PFSK-1 (cell line): ENCODE results near the gene ALOX15B.

Experiments used
- FOXP2 ChIP-seq: optimal IDR thresholded peaks from 2 replicates; pipeline ENCODE3; 2011; ENCODE audit warnings: borderline replicate concordance, control low read depth, inconsistent platforms; ENCODE audit not compliant: insufficient read depth; ENCODE audit errors: extremely low read length, extremely low read depth
- POLR2AphosphoS5 ChIP-seq: IDR thresholded peaks from 2 replicates; pipeline ENCODE4 v1.6.1; 2012; ENCODE audit warnings: low read depth, mild to moderate bottlenecking, control low read depth, low read length, moderate library complexity
- SIN3A ChIP-seq: IDR thresholded peaks from 2 replicates; pipeline ENCODE4 v1.6.1; 2012; ENCODE audit warnings: mild to moderate bottlenecking, low read length, moderate library complexity, borderline replicate concordance; ENCODE audit not compliant: insufficient read depth
- TAF1 ChIP-seq: IDR thresholded peaks from 2 replicates; pipeline ENCODE4 v1.6.1; 2012; ENCODE audit warnings: low read length, control low read depth, borderline replicate concordance; ENCODE audit not compliant: insufficient read depth
- TF ChIP-seq, protein P1 (sequence below), 2 experiments: IDR thresholded peaks; 2 replicates each; pipeline versions ENCODE4 v1.6.1 to v1.8.0; 2011 to 2012; ENCODE audit warnings: low read depth in 2 of 2, low read length in 2 of 2, control low read depth in 1 of 2, inconsistent platforms in 1 of 2, mild to moderate bottlenecking in 1 of 2, moderate library complexity in 1 of 2; ENCODE audit not compliant: insufficient read depth in 1 of 2

The ALOX15B gene

DNA sequence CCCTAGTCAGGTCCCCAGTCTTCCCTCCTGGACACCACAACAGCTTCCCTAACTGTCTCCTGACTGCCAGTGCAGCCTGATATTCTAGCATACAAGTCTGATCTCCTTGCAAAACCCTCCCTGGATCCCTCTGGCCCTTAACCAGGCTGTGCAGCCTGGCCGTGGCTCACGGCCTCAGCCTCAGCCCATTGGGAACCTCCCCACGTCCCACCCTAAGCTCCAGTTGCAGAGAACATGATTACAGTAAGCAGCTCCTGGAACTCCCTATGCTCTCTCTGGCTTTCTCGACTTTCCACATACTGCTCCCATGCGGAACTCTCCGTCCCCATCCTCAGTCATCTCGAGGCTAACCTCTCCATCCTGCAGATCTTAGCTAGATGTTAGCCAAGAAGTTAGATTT is 35.7 kb downstream of the ALOX15B start:
- no peak for TF ChIP-seq POLR2AphosphoS5
- TF ChIP-seq SIN3A = no peak
- no peak for TF ChIP-seq TAF1
- no peak for TF ChIP-seq FOXP2
- TF ChIP-seq, protein P1, sequence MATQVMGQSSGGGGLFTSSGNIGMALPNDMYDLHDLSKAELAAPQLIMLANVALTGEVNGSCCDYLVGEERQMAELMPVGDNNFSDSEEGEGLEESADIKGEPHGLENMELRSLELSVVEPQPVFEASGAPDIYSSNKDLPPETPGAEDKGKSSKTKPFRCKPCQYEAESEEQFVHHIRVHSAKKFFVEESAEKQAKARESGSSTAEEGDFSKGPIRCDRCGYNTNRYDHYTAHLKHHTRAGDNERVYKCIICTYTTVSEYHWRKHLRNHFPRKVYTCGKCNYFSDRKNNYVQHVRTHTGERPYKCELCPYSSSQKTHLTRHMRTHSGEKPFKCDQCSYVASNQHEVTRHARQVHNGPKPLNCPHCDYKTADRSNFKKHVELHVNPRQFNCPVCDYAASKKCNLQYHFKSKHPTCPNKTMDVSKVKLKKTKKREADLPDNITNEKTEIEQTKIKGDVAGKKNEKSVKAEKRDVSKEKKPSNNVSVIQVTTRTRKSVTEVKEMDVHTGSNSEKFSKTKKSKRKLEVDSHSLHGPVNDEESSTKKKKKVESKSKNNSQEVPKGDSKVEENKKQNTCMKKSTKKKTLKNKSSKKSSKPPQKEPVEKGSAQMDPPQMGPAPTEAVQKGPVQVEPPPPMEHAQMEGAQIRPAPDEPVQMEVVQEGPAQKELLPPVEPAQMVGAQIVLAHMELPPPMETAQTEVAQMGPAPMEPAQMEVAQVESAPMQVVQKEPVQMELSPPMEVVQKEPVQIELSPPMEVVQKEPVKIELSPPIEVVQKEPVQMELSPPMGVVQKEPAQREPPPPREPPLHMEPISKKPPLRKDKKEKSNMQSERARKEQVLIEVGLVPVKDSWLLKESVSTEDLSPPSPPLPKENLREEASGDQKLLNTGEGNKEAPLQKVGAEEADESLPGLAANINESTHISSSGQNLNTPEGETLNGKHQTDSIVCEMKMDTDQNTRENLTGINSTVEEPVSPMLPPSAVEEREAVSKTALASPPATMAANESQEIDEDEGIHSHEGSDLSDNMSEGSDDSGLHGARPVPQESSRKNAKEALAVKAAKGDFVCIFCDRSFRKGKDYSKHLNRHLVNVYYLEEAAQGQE (IDR thresholded peaks at IDR 0.05; ENCODE audit: insufficient read depth in 1 of 2, low read depth in 2 of 2, low read length in 2 of 2) = no peak

- TF ChIP-seq FOXP2 (no peak), TAF1 (no peak), POLR2AphosphoS5 (no peak), SIN3A (no peak)
- TF ChIP-seq, protein P1 (IDR thresholded peaks at IDR 0.05; ENCODE audit: insufficient read depth in 1 of 2, low read depth in 2 of 2, low read length in 2 of 2) = no peak
Observed at GRCh38 chr17:8075081-8075480, 36.2 kb downstream of the ALOX15B start.

GRCh38 chr17:8075574-8076342 is 36.9 kb downstream of the ALOX15B start:
- no peak for TF ChIP-seq SIN3A
- TF ChIP-seq, protein P1 (IDR thresholded peaks at IDR 0.05; ENCODE audit: insufficient read depth in 1 of 2, low read depth in 2 of 2, low read length in 2 of 2) = no peak

GRCh38 chr17:8076502-8077266 is 37.8 kb downstream of the ALOX15B start:
- TF ChIP-seq, protein P1 (IDR thresholded peaks at IDR 0.05; ENCODE audit: insufficient read depth in 1 of 2, low read depth in 2 of 2, low read length in 2 of 2) = no peak
- TF ChIP-seq POLR2AphosphoS5 (no peak), SIN3A (no peak), TAF1 (no peak), FOXP2 (no peak)
